OCI-LY7 (cell line): ENCODE data around the gene NHP2. TPM values are rescaled to one million over a fixed set of nuclear protein-coding genes. Genes with fewer than 3 reads are reported as not detected.

Experiments used
- BruUV-seq: library from RNA; stranded (reverse); fragments of 400-500 nt; replicated peaks from 2 replicates; lab custom pipeline; 2021; lab: Mats Ljungman, UMichigan
- CTCF ChIA-PET: fragments of 300-600 bp; sonication (Branson Sonifier 250); formaldehyde crosslinking; loops from one replicate; lab custom pipeline; 2022; ENCODE audit warnings: antibody characterized with exemption; ENCODE audit not compliant: unreplicated experiment; lab: Charles Lee
- POLR2A ChIA-PET: fragments of 300-600 bp; sonication (Branson Sonifier 250); formaldehyde crosslinking; loops from one replicate; lab custom pipeline; 2022; ENCODE audit warnings: antibody characterized with exemption; lab: Charles Lee
- DNase-seq: peaks from one replicate; pipeline ENCODE4 v3.0.0-alpha.2; 2015; ENCODE audit warnings: low spot score
- H2AFZ ChIP-seq: fragments of 200-600 bp; sonication (generic), shearing (Covaris generic); 2 replicates; pipeline ENCODE4 v1.6.1; 2014; ENCODE audit warnings: mild to moderate bottlenecking, antibody characterized with exemption, low read length, moderate library complexity
- H3K27ac ChIP-seq: fragments of 200-600 bp; sonication (generic); 2 replicates; pipeline ENCODE4 v1.5.1; 2014; ENCODE audit warnings: mixed run types, low read depth, mild to moderate bottlenecking, moderate library complexity, low read length, inconsistent platforms; ENCODE audit not compliant: poor library complexity, severe bottlenecking
- H3K36me3 ChIP-seq: fragments of 200-600 bp; sonication (generic); 2 replicates; pipeline ENCODE4 v1.6.1; 2014; ENCODE audit warnings: mild to moderate bottlenecking, antibody characterized with exemption, low read length, moderate library complexity, mixed read lengths; ENCODE audit not compliant: insufficient read depth
- H3K4me1 ChIP-seq: fragments of 200-600 bp; sonication (generic); 2 replicates; pipeline ENCODE4 v1.5.1; 2014; ENCODE audit warnings: mild to moderate bottlenecking, low read length; ENCODE audit not compliant: insufficient read depth, poor library complexity, severe bottlenecking
- H3K4me2 ChIP-seq: fragments of 200-600 bp; sonication (generic); 2 replicates; pipeline ENCODE4 v1.6.1; 2014; ENCODE audit warnings: mild to moderate bottlenecking, low read length
- H3K4me3 ChIP-seq: fragments of 200-600 bp; sonication (generic); 2 replicates; pipeline ENCODE4 v1.5.1; 2014; ENCODE audit warnings: mild to moderate bottlenecking, low read depth, low read length; ENCODE audit not compliant: poor library complexity, severe bottlenecking
- H3K79me2 ChIP-seq: fragments of 200-600 bp; sonication (generic); 2 replicates; pipeline ENCODE4 v1.6.1; 2016; ENCODE audit warnings: low read depth, mild to moderate bottlenecking, low read length, moderate library complexity, mixed read lengths; ENCODE audit not compliant: insufficient read depth
- H3K9me2 ChIP-seq: fragments of 200-600 bp; sonication (generic); 2 replicates; pipeline ENCODE4 v1.6.1; 2016; ENCODE audit warnings: mild to moderate bottlenecking, low read length, mixed read lengths; ENCODE audit not compliant: insufficient read depth
- H3K9me3 ChIP-seq: fragments of 200-600 bp; sonication (generic); 2 replicates; pipeline ENCODE4 v1.6.1; 2014; ENCODE audit warnings: mild to moderate bottlenecking, mixed run types, low read length, mixed read lengths
- H4K20me1 ChIP-seq: fragments of 200-600 bp; sonication (generic); 2 replicates; pipeline ENCODE4 v1.6.1; 2014; ENCODE audit warnings: mild to moderate bottlenecking, antibody characterized with exemption, low read length, moderate library complexity, mixed read lengths; ENCODE audit not compliant: insufficient read depth
- EZH2phosphoT487 ChIP-seq: fragments of 200-600 bp; sonication (generic); IDR thresholded peaks from 2 replicates; pipeline ENCODE4 v1.6.1; 2018; ENCODE audit warnings: low read depth, borderline replicate concordance, mild to moderate bottlenecking, mixed run types, antibody characterized with exemption, low read length, moderate library complexity, mixed read lengths
- intact Hi-C: fragments of 100-400 bp; cut with micrococcal nuclease; formaldehyde crosslinking; loops from one replicate; pipeline ENCODE4 v1.10.0; 2022; ENCODE audit not compliant: unreplicated experiment
- total RNA-seq, 2 experiments: library from RNA; depleted of rRNA in 1 of 2; stranded (reverse); fragments of >200 nt in 1 of 2; shearing (Covaris generic) in 1 of 2; gene quantifications; 2 replicates each; pipeline ENCODE4 v1.2.3, GENCODE V29; 2014 to 2022
- TF ChIP-seq, protein P1 (sequence below): fragments of 200-600 bp; sonication (generic); conservative IDR thresholded peaks from 2 replicates; pipeline ENCODE4 v1.5.1; 2014; ENCODE audit warnings: mild to moderate bottlenecking, antibody characterized with exemption, low read length, moderate library complexity, mixed read lengths

Gene NHP2
- total RNA-seq, 2 experiments from 2014 or later: 216 to 309 TPM

GRCh38 chr5:178110511-178110910, 43.2 kb downstream of the NHP2 start:
- Histone ChIP-seq H3K4me3 (no peak overlapping the region), H2AFZ (no peak overlapping the region), H4K20me1 (no peaks in the 10 kb centered on the region), H3K27ac (no peak overlapping the region), H3K4me2 (no peak overlapping the region), H3K9me2 (no peaks in the 10 kb centered on the region), H3K9me3 (no peaks in the 10 kb centered on the region; the same call in 1 of the 2 replicates), H3K36me3 (peaks cover 12% of the 10 kb centered on the region), H3K4me1 (peaks cover 38% of the 10 kb centered on the region), H3K79me2 (peaks cover 24% of the 10 kb centered on the region; the same call in 1 of the 2 replicates)
- BruUV-seq: no TSS peak
- ChIA-PET POLR2A (interaction anchor here (1.0 kb wide), 1 partner anchor 10 kb away, joined by 3 read pairs; no protein-coding TSS in a partner anchor), CTCF (no interaction called here)
- DNase-seq: no peak
- no peak for TF ChIP-seq EZH2phosphoT487
- TF ChIP-seq, protein P1, sequence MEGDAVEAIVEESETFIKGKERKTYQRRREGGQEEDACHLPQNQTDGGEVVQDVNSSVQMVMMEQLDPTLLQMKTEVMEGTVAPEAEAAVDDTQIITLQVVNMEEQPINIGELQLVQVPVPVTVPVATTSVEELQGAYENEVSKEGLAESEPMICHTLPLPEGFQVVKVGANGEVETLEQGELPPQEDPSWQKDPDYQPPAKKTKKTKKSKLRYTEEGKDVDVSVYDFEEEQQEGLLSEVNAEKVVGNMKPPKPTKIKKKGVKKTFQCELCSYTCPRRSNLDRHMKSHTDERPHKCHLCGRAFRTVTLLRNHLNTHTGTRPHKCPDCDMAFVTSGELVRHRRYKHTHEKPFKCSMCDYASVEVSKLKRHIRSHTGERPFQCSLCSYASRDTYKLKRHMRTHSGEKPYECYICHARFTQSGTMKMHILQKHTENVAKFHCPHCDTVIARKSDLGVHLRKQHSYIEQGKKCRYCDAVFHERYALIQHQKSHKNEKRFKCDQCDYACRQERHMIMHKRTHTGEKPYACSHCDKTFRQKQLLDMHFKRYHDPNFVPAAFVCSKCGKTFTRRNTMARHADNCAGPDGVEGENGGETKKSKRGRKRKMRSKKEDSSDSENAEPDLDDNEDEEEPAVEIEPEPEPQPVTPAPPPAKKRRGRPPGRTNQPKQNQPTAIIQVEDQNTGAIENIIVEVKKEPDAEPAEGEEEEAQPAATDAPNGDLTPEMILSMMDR: no peak
- intact Hi-C loops: loop anchor here (10.0 kb wide), 2 partner anchors 606 to 1694 kb away; partner anchors contain the start of genes DOK3 and MGAT4B

- Histone ChIP-seq H3K27ac (no peak overlapping the region), H3K4me2 (peak overlapping the region; percentile 27; the same call in 1 of the 2 replicates), H4K20me1 (no peaks in the 10 kb centered on the region), H3K36me3 (peaks cover 2% of the 10 kb centered on the region; the same call in 1 of the 2 replicates), H3K79me2 (peaks cover 8% of the 10 kb centered on the region; the same call in 1 of the 2 replicates), H3K9me2 (no peaks in the 10 kb centered on the region), H3K4me3 (no peak overlapping the region), H3K4me1 (peaks cover 33% of the 10 kb centered on the region), H3K9me3 (no peaks in the 10 kb centered on the region; the same call in 1 of the 2 replicates), H2AFZ (no peak overlapping the region)
- BruUV-seq: no TSS peak
- CTCF ChIA-PET: no interaction called here
- intact Hi-C loops: no loop called here
- POLR2A ChIA-PET: no interaction called here
- DNase-seq: no peak
- TF ChIP-seq EZH2phosphoT487: no peak
- TF ChIP-seq, protein P1: no peak
Observed at GRCh38 chr5:178108966-178109365, 44.7 kb downstream of the NHP2 start.

DNA sequence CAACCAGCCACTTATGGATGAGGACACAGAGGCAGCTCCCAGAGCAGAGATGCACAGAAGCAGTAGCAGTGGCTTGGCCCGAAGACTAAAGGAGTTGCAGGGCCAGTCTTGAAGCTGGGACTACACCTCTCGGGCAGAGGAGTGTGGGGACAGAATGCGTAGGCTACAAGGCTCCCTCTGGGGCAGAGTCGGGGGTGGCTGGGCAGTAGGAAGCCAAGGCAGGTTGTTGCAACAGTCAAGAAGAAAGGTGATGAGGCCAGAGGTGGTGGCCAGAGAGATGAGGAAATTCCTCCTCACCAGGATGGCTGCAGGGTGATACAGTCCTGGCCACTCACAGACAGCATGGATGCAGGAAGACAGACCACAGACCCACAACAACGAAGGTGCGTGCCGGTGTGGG, 45.2 kb downstream of the NHP2 start:
- CTCF ChIA-PET: no interaction called here
- peak overlapping the region; percentile 27; the same call in 1 of the 2 replicates for H3K4me2 ChIP-seq
- H3K79me2 ChIP-seq: peaks cover 6% of the 10 kb centered on the region; the same call in 1 of the 2 replicates
- no peak overlapping the region for H3K4me3 ChIP-seq
- no peak overlapping the region for H3K27ac ChIP-seq
- BruUV-seq: no TSS peak
- no peak for TF ChIP-seq EZH2phosphoT487
- TF ChIP-seq, protein P1: no peak
- no peaks in the 10 kb centered on the region for H3K9me2 ChIP-seq
- DNase-seq: no peak
- H3K9me3 ChIP-seq: no peaks in the 10 kb centered on the region; the same call in 1 of the 2 replicates
- H4K20me1 ChIP-seq: no peaks in the 10 kb centered on the region
- H3K4me1 ChIP-seq: peaks cover 33% of the 10 kb centered on the region
- intact Hi-C loops: no loop called here
- H2AFZ ChIP-seq: no peak overlapping the region
- POLR2A ChIA-PET: interaction anchor here (0.6 to 1.2 kb wide), 2 partner anchors 17 to 420 kb away, joined by 3 to 4 read pairs; no protein-coding TSS in a partner anchor
- H3K36me3 ChIP-seq: no peaks in the 10 kb centered on the region
